Endothelial cell of umbilical vein (primary cell): ENCODE measurements around the gene NPLOC4. TPM values are rescaled to one million over a fixed set of nuclear protein-coding genes. Genes with fewer than 3 reads are reported as not detected.

Source experiments
- BruUV-seq: library from RNA; stranded (reverse); fragments of 400-500 nt; replicated peaks from 2 replicates; lab custom pipeline; 2021; lab: Mats Ljungman, UMichigan
- CTCF ChIA-PET: fragments of 300-600, 350-600 bp; sonication (Branson Sonifier 250); formaldehyde crosslinking; loops from one replicate; lab custom pipeline; 2021; ENCODE audit warnings: antibody characterized with exemption, inconsistent platforms; lab: Charles Lee
- POLR2A ChIA-PET: fragments of 300-600, 350-600 bp; sonication (Branson Sonifier 250); formaldehyde crosslinking; loops from one replicate; lab custom pipeline; 2021; ENCODE audit warnings: antibody characterized with exemption, inconsistent platforms; lab: Charles Lee
- DNase-seq: peaks from one replicate; pipeline ENCODE4 v3.0.0-alpha.2; 2011; ENCODE audit warnings: low read depth, low spot score
- FAIRE-seq: peaks from 2 replicates; lab custom pipeline; 2011; peaks lifted over from hg19 to GRCh38; lab: Jason Lieb, UNC
- H2AFZ ChIP-seq: 2 replicates; pipeline ENCODE4 v1.6.0; 2012; ENCODE audit warnings: low read depth, low read length, control low read depth, inconsistent platforms
- H3K27ac ChIP-seq: 2 replicates; pipeline ENCODE4 v1.5.1; 2011; ENCODE audit warnings: low read depth, mild to moderate bottlenecking, control low read depth, low read length, moderate library complexity; ENCODE audit not compliant: insufficient read depth
- H3K27me3 ChIP-seq, 2 experiments: 2 replicates each; pipeline versions ENCODE4 v1.6.0 to v1.6.1; 2011; ENCODE audit warnings: low read length in 2 of 2, mixed read lengths in 1 of 2; ENCODE audit not compliant: control insufficient read depth in 2 of 2, insufficient read depth in 2 of 2
- H3K36me3 ChIP-seq, 2 experiments: 2 replicates in 1 of 2; 3 replicates in 1 of 2; pipeline ENCODE4 v1.5.1; 2011; ENCODE audit warnings: low read length in 2 of 2, mild to moderate bottlenecking in 1 of 2, moderate library complexity in 1 of 2; ENCODE audit not compliant: control insufficient read depth in 2 of 2, insufficient read depth in 2 of 2; ENCODE audit errors: extremely low read depth in 1 of 2
- H3K4me1 ChIP-seq: 3 replicates; pipeline ENCODE4 v1.5.1; 2011; ENCODE audit warnings: mild to moderate bottlenecking, low read length; ENCODE audit not compliant: control insufficient read depth, insufficient read depth; ENCODE audit errors: extremely low read depth
- H3K4me2 ChIP-seq: 2 replicates; pipeline ENCODE4 v1.6.1; 2011; ENCODE audit warnings: low read length, control low read depth, mixed read lengths; ENCODE audit not compliant: insufficient read depth
- H3K4me3 ChIP-seq, 3 experiments: fragments of 200-600 bp in 1 of 3; sonication (generic), shearing (Covaris generic) in 1 of 3; replicated peaks in 1 of 3; 2 replicates each; pipeline ENCODE4 v1.5.1; 2011 to 2016; ENCODE audit warnings: control low read depth in 3 of 3, low read length in 3 of 3, mild to moderate bottlenecking in 2 of 3, inconsistent platforms in 1 of 3, low read depth in 1 of 3, moderate library complexity in 1 of 3; ENCODE audit not compliant: insufficient read depth in 1 of 3
- H3K79me2 ChIP-seq: 2 replicates; pipeline ENCODE4 v1.6.0; 2012; ENCODE audit warnings: low read length, inconsistent platforms; ENCODE audit not compliant: control insufficient read depth, insufficient read depth
- H3K9ac ChIP-seq: replicated peaks from 2 replicates; pipeline ENCODE3; 2011; ENCODE audit warnings: low read length, control low read depth; ENCODE audit not compliant: insufficient read depth; ENCODE audit errors: extremely low read depth
- H3K9me1 ChIP-seq: replicated peaks from 3 replicates; pipeline ENCODE4 v1.6.0; 2011; ENCODE audit warnings: mild to moderate bottlenecking, low read length; ENCODE audit not compliant: control insufficient read depth, insufficient read depth; ENCODE audit errors: extremely low read depth
- H3K9me3 ChIP-seq: replicated peaks from 2 replicates; pipeline ENCODE4 v1.5.1; 2012; ENCODE audit warnings: low read length, inconsistent platforms; ENCODE audit not compliant: control insufficient read depth, insufficient read depth
- H4K20me1 ChIP-seq: replicated peaks from 2 replicates; pipeline ENCODE3; 2011; ENCODE audit warnings: mild to moderate bottlenecking, low read length; ENCODE audit not compliant: control insufficient read depth, insufficient read depth; ENCODE audit errors: extremely low read depth
- CTCF ChIP-seq, 2 donors: IDR thresholded peaks; 1 replicate in 1 of 2; 2 replicates in 1 of 2; pipeline ENCODE4 v1.5.1; 2011; ENCODE audit warnings: low read length in 2 of 2, mild to moderate bottlenecking in 2 of 2, moderate library complexity in 2 of 2, control low read depth in 1 of 2, inconsistent platforms in 1 of 2, low read depth in 1 of 2; ENCODE audit not compliant: insufficient read depth in 1 of 2; ENCODE audit errors: extremely low read depth in 1 of 2
- EZH2 ChIP-seq: IDR thresholded peaks from 2 replicates; pipeline ENCODE4 v1.6.1; 2012; ENCODE audit warnings: borderline replicate concordance, low read depth, mild to moderate bottlenecking, moderate library complexity, low read length, inconsistent platforms; ENCODE audit not compliant: severe bottlenecking
- FOS ChIP-seq: IDR thresholded peaks from 2 replicates; pipeline ENCODE4 v1.6.1; 2011; ENCODE audit warnings: mild to moderate bottlenecking, low read length, moderate library complexity, borderline replicate concordance; ENCODE audit not compliant: insufficient read depth
- GATA2 ChIP-seq: IDR thresholded peaks from 2 replicates; pipeline ENCODE4 v1.7.0; 2011; ENCODE audit warnings: low read depth, mild to moderate bottlenecking, moderate library complexity, mixed read lengths, low read length; ENCODE audit not compliant: insufficient read length, insufficient read depth
- JUN ChIP-seq: IDR thresholded peaks from 2 replicates; pipeline ENCODE4 v1.6.1; 2011; ENCODE audit warnings: borderline replicate concordance, low read depth; ENCODE audit not compliant: insufficient read length, insufficient read depth
- MAX ChIP-seq: IDR thresholded peaks from 2 replicates; pipeline ENCODE4 v1.6.1; 2011; ENCODE audit not compliant: insufficient read depth, insufficient read length
- MYC ChIP-seq: IDR thresholded peaks from one replicate; pipeline ENCODE4 v1.6.1; 2011; ENCODE audit warnings: mild to moderate bottlenecking, low read depth, low read length
- POLR2A ChIP-seq: IDR thresholded peaks from 2 replicates; pipeline ENCODE4 v1.6.1; 2012; ENCODE audit warnings: low read depth, mild to moderate bottlenecking, control low read depth, low read length
- POLR2AphosphoS5 ChIP-seq: IDR thresholded peaks from 2 replicates; pipeline ENCODE4 v1.6.1; 2012; ENCODE audit warnings: low read depth, mild to moderate bottlenecking, control low read depth, low read length, moderate library complexity; ENCODE audit not compliant: insufficient read depth
- dilution Hi-C: fragments of 300-500 bp; cut with MboI; formaldehyde crosslinking; loops from one replicate; pipeline ENCODE4 v1.15.0; 2019; ENCODE audit warnings: low sequenced_read_pairs; ENCODE audit not compliant: extremely low pct_ligation_motif_present
- intact Hi-C: fragments of 100-400 bp; cut with micrococcal nuclease; formaldehyde crosslinking; loops from one replicate; pipeline ENCODE4 v1.10.0; 2022
- polyA plus RNA-seq, 4 experiments: library from polyadenylated mRNA; depleted of rRNA in 3 of 4; stranded (reverse) in 3 of 4; unstranded in 1 of 4; fragments of >200 nt; gene quantifications; 2 replicates each; pipeline versions ENCODE4 v1.2.1 to v1.2.3, GENCODE V29; 2011 to 2012; ENCODE audit warnings: missing spikeins in 1 of 4
- total RNA-seq: library from RNA; stranded (reverse); gene quantifications from 2 replicates; pipeline ENCODE4 v1.2.3, GENCODE V29; 2021

Gene NPLOC4
- total and polyA plus RNA-seq, 2 donors (not counting 3 experiments of a cell fraction or from before 2014, with no cell fraction given), result 150 to 175 TPM

- POLR2A ChIA-PET, result no interaction called here
- Histone ChIP-seq H3K36me3 (peaks cover 0 to 21% of the 10 kb centered on the region in 2 experiments), H3K27ac (no peak overlapping the region), H3K79me2 (peaks cover 8% of the 10 kb centered on the region), H3K27me3 (no peaks in the 10 kb centered on the region), H2AFZ (no peak overlapping the region), H3K4me2 (no peak overlapping the region), H3K9me3 (no peaks in the 10 kb centered on the region), H3K9ac (no peak overlapping the region), H4K20me1 (no peaks in the 10 kb centered on the region), H3K4me3 (no peak overlapping the region), H3K4me1 (no peaks in the 10 kb centered on the region), H3K9me1 (no peaks in the 10 kb centered on the region)
- TF ChIP-seq JUN, result no peak
- TF ChIP-seq EZH2, result no peak
- TF ChIP-seq MYC, result no peak
- TF ChIP-seq POLR2A, result no peak
- no peak for TF ChIP-seq POLR2AphosphoS5
- TF ChIP-seq MAX, result no peak
- no peak for TF ChIP-seq FOS
- no peak for TF ChIP-seq CTCF (IDR thresholded peaks at IDR 0.05; ENCODE audit: extremely low read depth in 1 of 2, insufficient read depth in 1 of 2, low read depth in 1 of 2, low read length in 2 of 2)
- TF ChIP-seq GATA2, result no peak
- CTCF ChIA-PET, result interaction anchor here (1.4 to 2.2 kb wide), 2 partner anchors 22 to 1100 kb away, joined by 3 to 6 read pairs; no protein-coding TSS in a partner anchor
- BruUV-seq, result no TSS peak
- FAIRE-seq, result no peak
- no peak for DNase-seq
- dilution Hi-C loops (no loop called here), intact Hi-C loops (no loop called here)
These were observed 40.0 kb upstream of the NPLOC4 start for GRCh38 chr17:81676906-81677305.
